Measurements from ENCODE around the gene XNDC1N. TPM values are rescaled to one million over a fixed set of nuclear protein-coding genes. Genes with fewer than 3 reads are reported as not detected.
"Not testable (repeated sequence)": the region's sequence is repeated elsewhere in the genome, so short reads cannot be mapped to it uniquely, and the experiment has no call there.

The XNDC1N gene
- total RNA-seq, 1 donor from 2014 or later: 7.0 TPM

- no peaks in the 10 kb centered on the region for H3K9me3 ChIP-seq
- H3K4me3 ChIP-seq: no peak overlapping the region
- H3K27me3 ChIP-seq: no peaks in the 10 kb centered on the region
- no peak for TF ChIP-seq CTCF (IDR thresholded peaks at IDR 0.05)
- H3K27ac ChIP-seq: no peak overlapping the region
- intact Hi-C loops (cut with DNase I): no loop called here
- no peaks in the 10 kb centered on the region for H3K4me1 ChIP-seq
- ATAC-seq (no peak), DNase-seq (no peak)
- H3K36me3 ChIP-seq: no peaks in the 10 kb centered on the region
These were observed 32.4 kb downstream of the XNDC1N start for GRCh38 chr11:71895961-71896360.

DNA sequence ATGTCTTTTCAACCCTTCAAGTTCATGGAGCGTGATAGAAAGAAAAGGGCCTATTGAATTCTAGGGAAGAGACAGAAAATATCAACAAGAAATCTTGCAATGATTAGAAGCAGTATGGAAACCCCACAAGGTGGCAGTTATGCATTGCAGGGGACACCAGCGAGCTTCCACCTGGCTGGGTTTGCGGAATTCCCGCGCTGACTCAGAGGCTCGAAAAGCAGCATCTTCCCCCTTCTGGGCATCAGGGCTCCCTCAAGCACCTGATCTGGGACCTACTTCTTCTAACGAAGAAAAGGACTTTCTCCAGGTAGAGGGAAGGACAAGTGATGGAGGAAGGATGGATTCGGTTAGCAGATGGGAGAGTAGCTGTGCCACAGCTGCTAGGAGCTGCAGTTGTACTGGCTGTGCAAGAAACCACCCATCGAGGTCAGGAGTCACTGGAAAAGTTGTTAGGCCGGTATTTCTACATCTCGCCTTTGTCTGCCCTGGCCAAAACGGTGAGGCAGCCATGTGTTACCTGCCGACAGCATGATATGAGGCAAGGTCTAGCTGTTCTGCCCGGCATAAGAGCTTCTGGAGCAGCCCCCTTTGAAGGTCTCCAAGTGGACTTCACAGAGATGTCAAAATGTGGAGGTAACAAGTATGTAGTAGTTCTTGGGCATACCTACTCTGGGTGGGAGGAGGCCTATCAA is 39.1 kb downstream of the XNDC1N start:
- H3K4me1 ChIP-seq; ATAC-seq; H3K27me3 ChIP-seq; H3K4me3 ChIP-seq; H3K36me3 ChIP-seq; intact Hi-C loops (cut with DNase I); DNase-seq; H3K27ac ChIP-seq; H3K9me3 ChIP-seq: not testable (repeated sequence)

DNA sequence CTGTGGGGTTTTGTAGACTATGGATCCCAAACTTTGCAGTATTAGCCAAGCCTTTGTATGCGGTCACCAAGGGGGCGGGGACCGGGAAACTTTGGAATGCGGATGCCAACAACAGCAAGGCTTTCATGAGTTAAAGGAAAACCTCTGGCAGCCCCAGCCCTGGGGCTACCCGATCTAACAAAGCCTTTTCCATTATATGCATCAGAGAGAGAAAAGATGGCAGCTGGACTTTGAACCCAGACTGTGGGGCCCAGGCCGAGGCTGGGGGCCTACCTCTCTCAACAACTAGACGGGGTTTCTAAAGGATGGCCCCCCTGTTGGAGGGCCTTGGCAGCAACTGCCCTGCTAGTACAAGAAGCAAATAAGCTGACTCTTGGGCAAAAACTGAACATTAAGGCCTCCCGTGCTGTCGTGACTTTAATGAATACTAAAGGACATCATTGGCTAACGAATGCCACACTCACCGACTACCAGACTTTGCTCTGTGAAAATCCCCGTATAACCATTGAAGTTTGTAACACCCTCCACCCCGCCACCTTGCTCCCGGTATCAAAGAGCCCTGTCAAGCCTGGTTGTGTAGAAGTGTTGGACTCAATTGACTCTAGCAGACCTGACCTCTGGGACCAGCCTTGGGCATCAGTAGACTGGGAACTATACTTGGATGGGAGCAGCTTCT is 39.9 kb downstream of the XNDC1N start:
- intact Hi-C loops (cut with DNase I): not testable (repeated sequence)

GRCh38 chr11:71885806-71886205 is 42.6 kb downstream of the XNDC1N start:
- ATAC-seq; intact Hi-C loops (cut with DNase I); H3K4me3 ChIP-seq; H3K9me3 ChIP-seq; DNase-seq; H3K4me1 ChIP-seq; H3K27me3 ChIP-seq; H3K27ac ChIP-seq; H3K36me3 ChIP-seq: not testable (repeated sequence)

More for the DNA sequence above, 39.9 kb downstream of the XNDC1N start:
- H3K9me3 ChIP-seq, H3K36me3 ChIP-seq, H3K4me1 ChIP-seq, DNase-seq, H3K27me3 ChIP-seq, H3K4me3 ChIP-seq, H3K27ac ChIP-seq, ATAC-seq: not testable (repeated sequence)

Other genes with a start within 250 kb of the XNDC1N start
- not detected for gene DEFB108B, start 95.4 kb downstream of the XNDC1N start, total RNA-seq
- gene DEFB131B, start 50.1 kb downstream of the XNDC1N start, total RNA-seq: not detected
- gene RNF121, start 452 bp upstream of the XNDC1N start, total RNA-seq: 26.8 TPM
- 21.5 TPM for gene IL18BP, start 70.3 kb upstream of the XNDC1N start, total RNA-seq
- 192 TPM for gene NUMA1, start 151.9 kb upstream of the XNDC1N start, total RNA-seq
- 6.8 TPM for gene LRRC51, start 152.3 kb upstream of the XNDC1N start, total RNA-seq
- 100 TPM for gene LAMTOR1, start 174.7 kb upstream of the XNDC1N start, total RNA-seq
- not detected for gene TOMT, start 177.3 kb upstream of the XNDC1N start, total RNA-seq
- gene ANAPC15, start 184.1 kb upstream of the XNDC1N start, total RNA-seq: 25.2 TPM
- 29.0 TPM for gene FOLR3, start 207.1 kb upstream of the XNDC1N start, total RNA-seq

Data from upper lobe of right lung (tissue), 1 donor.